ENCODE data around the gene FEM1C.

DNA sequence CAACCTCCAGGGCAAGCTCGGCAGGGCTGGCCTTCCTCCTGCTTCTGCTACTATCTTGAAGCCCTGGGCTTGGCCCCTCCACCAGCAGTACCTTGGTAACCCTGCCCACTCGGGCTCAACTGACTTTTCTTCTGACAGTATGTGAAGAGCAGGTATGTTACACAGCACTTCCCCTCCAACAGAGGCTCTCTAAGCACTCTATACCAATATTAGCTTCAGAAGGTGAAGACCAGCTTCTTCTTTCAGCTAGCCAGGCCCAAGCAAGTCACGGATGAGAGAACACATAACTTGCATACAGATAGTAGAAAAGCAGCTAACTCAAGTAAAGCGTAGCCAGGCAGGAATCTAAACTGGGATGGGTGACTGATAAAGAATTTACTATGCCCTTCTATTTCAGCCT is 64.3 kb downstream of the FEM1C start:
- TF ChIP-seq ZNF23 (CRISPR knock-in tag; IDR thresholded peaks at IDR 0.05), result no peak
- no peak for TF ChIP-seq RAD21 (CRISPR knock-in tag; conservative IDR thresholded peaks at IDR 0.05 in 1 of 2, IDR thresholded peaks at IDR 0.05 in 1 of 2)
- TF ChIP-seq, protein P1, sequence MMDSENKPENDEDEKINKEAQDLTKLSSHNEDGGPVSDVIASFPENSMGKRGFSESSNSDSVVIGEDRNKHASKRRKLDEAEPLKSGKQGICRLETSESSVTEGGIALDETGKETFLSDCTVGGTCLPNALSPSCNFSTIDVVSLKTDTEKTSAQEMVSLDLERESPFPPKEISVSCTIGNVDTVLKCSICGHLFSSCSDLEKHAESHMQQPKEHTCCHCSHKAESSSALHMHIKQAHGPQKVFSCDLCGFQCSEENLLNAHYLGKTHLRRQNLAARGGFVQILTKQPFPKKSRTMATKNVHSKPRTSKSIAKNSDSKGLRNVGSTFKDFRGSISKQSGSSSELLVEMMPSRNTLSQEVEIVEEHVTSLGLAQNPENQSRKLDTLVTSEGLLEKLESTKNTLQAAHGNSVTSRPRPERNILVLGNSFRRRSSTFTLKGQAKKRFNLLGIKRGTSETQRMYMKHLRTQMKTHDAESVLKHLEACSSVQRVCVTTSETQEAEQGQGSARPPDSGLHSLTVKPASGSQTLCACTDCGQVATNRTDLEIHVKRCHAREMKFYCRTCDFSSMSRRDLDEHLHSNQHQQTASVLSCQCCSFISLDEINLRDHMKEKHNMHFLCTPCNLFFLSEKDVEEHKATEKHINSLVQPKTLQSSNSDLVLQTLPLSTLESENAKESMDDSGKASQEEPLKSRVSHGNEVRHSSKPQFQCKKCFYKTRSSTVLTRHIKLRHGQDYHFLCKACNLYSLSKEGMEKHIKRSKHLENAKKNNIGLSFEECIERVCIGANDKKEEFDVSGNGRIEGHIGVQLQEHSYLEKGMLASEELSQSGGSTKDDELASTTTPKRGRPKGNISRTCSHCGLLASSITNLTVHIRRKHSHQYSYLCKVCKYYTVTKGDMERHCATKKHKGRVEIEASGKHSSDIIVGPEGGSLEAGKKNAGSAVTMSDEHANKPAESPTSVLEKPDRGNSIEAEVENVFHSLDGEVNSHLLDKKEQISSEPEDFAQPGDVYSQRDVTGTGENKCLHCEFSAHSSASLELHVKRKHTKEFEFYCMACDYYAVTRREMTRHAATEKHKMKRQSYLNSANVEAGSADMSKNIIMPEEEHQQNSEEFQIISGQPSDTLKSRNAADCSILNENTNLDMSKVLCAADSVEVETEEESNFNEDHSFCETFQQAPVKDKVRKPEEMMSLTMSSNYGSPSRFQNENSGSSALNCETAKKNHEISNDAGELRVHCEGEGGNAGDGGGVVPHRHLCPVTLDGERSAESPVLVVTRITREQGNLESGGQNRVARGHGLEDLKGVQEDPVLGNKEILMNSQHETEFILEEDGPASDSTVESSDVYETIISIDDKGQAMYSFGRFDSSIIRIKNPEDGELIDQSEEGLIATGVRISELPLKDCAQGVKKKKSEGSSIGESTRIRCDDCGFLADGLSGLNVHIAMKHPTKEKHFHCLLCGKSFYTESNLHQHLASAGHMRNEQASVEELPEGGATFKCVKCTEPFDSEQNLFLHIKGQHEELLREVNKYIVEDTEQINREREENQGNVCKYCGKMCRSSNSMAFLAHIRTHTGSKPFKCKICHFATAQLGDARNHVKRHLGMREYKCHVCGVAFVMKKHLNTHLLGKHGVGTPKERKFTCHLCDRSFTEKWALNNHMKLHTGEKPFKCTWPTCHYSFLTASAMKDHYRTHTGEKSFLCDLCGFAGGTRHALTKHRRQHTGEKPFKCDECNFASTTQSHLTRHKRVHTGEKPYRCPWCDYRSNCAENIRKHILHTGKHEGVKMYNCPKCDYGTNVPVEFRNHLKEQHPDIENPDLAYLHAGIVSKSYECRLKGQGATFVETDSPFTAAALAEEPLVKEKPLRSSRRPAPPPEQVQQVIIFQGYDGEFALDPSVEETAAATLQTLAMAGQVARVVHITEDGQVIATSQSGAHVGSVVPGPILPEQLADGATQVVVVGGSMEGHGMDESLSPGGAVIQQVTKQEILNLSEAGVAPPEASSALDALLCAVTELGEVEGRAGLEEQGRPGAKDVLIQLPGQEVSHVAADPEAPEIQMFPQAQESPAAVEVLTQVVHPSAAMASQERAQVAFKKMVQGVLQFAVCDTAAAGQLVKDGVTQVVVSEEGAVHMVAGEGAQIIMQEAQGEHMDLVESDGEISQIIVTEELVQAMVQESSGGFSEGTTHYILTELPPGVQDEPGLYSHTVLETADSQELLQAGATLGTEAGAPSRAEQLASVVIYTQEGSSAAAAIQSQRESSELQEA (IDR thresholded peaks at IDR 0.05; ENCODE audit: low read depth), result no peak
- TF ChIP-seq BRD9 (IDR thresholded peaks at IDR 0.05; ENCODE audit: low read depth, partially characterized antibody), result no peak
- TF ChIP-seq, protein P2, sequence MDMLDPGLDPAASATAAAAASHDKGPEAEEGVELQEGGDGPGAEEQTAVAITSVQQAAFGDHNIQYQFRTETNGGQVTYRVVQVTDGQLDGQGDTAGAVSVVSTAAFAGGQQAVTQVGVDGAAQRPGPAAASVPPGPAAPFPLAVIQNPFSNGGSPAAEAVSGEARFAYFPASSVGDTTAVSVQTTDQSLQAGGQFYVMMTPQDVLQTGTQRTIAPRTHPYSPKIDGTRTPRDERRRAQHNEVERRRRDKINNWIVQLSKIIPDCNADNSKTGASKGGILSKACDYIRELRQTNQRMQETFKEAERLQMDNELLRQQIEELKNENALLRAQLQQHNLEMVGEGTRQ (CRISPR knock-in tag; IDR thresholded peaks at IDR 0.05), result no peak
- TF ChIP-seq MYNN (IDR thresholded peaks at IDR 0.05), result no peak
- no peak for TF ChIP-seq MYNN (CRISPR knock-in tag; IDR thresholded peaks at IDR 0.05)
- TF ChIP-seq, protein P3, sequence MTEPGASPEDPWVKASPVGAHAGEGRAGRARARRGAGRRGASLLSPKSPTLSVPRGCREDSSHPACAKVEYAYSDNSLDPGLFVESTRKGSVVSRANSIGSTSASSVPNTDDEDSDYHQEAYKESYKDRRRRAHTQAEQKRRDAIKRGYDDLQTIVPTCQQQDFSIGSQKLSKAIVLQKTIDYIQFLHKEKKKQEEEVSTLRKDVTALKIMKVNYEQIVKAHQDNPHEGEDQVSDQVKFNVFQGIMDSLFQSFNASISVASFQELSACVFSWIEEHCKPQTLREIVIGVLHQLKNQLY (CRISPR knock-in tag; conservative IDR thresholded peaks at IDR 0.05), result no peak
- no peak for TF ChIP-seq IRF2 (CRISPR knock-in tag; IDR thresholded peaks at IDR 0.05)
- TF ChIP-seq POLR2AphosphoS5 (IDR thresholded peaks at IDR 0.05; ENCODE audit: control insufficient read depth, insufficient read depth, low read depth, low read length), result no peak
- TF ChIP-seq ZC3H4 (CRISPR knock-in tag; IDR thresholded peaks at IDR 0.05; ENCODE audit: borderline replicate concordance), result no peak
- no peak for TF ChIP-seq ARNT (IDR thresholded peaks at IDR 0.05)
